HepG2 (cell line): ENCODE data around the gene SF3B6. TPM values are rescaled to one million over a fixed set of nuclear protein-coding genes. Genes with fewer than 3 reads are reported as not detected.
A peak's percentile ranks its signal among the peaks of the same experiment; 100 is the strongest.

ENCODE experiments used
- EHMT2 ChIP-seq: fragments of 200-600 bp; sonication (generic); IDR thresholded peaks from 2 replicates; pipeline ENCODE4 v1.7.0; 2017; ENCODE audit warnings: antibody characterized with exemption, low read depth, low read length, borderline replicate concordance
- GATAD2A ChIP-seq: IDR thresholded peaks from 2 replicates; pipeline ENCODE4 v1.6.1; 2016
- HNF1B ChIP-seq: sonication (generic); formaldehyde crosslinking; IDR thresholded peaks from 2 replicates; pipeline ENCODE4 v1.5.1; 2020; ENCODE audit warnings: mild to moderate bottlenecking, moderate library complexity, missing genetic modification reagents
- IRF1 ChIP-seq: sonication (generic); formaldehyde crosslinking; IDR thresholded peaks from 2 replicates; pipeline ENCODE4 v1.4.0; 2020; ENCODE audit warnings: low read depth, mild to moderate bottlenecking, missing genetic modification reagents
- NR2F6 ChIP-seq, 2 experiments: IDR thresholded peaks; 2 replicates each; pipeline ENCODE4 v1.6.1; 2016; ENCODE audit warnings: antibody characterized with exemption in 1 of 2, mild to moderate bottlenecking in 1 of 2
- SKIL ChIP-seq: sonication (generic); formaldehyde crosslinking; IDR thresholded peaks from 2 replicates; pipeline ENCODE4 v1.8.0; 2022; ENCODE audit warnings: missing genetic modification reagents, mild to moderate bottlenecking, moderate library complexity, borderline replicate concordance
- SP140L ChIP-seq: sonication (generic); formaldehyde crosslinking; IDR thresholded peaks from 2 replicates; pipeline ENCODE4 v1.4.0; 2020; ENCODE audit warnings: missing genetic modification reagents, borderline replicate concordance
- THRA ChIP-seq: sonication (generic); formaldehyde crosslinking; IDR thresholded peaks from 2 replicates; pipeline ENCODE4 v1.4.0; 2020; ENCODE audit warnings: missing genetic modification reagents, borderline replicate concordance
- ZNF18 ChIP-seq: sonication (generic); formaldehyde crosslinking; IDR thresholded peaks from 2 replicates; pipeline ENCODE4 v1.8.0; 2022; ENCODE audit warnings: mild to moderate bottlenecking, missing genetic modification reagents; ENCODE audit not compliant: insufficient replicate concordance
- ZNF468 ChIP-seq: sonication (generic); formaldehyde crosslinking; IDR thresholded peaks from 2 replicates; pipeline ENCODE4 v1.8.0; 2022; ENCODE audit warnings: mild to moderate bottlenecking, moderate library complexity, missing genetic modification reagents
- ZNF496 ChIP-seq: sonication (generic); formaldehyde crosslinking; IDR thresholded peaks from 2 replicates; pipeline ENCODE4 v1.8.1; 2023; ENCODE audit warnings: mild to moderate bottlenecking, moderate library complexity, missing genetic modification reagents; ENCODE audit not compliant: insufficient replicate concordance
- ZNF549 ChIP-seq: sonication (generic); formaldehyde crosslinking; IDR thresholded peaks from 2 replicates; pipeline ENCODE4 v1.5.0; 2020; ENCODE audit warnings: missing genetic modification reagents
- ZNF75D ChIP-seq: sonication (generic); formaldehyde crosslinking; IDR thresholded peaks from 2 replicates; pipeline ENCODE4 v1.8.1; 2023; ENCODE audit warnings: missing genetic modification reagents, mild to moderate bottlenecking, borderline replicate concordance
- ZNF878 ChIP-seq: sonication (generic); formaldehyde crosslinking; IDR thresholded peaks from 2 replicates; pipeline ENCODE4 v1.8.1; 2023; ENCODE audit warnings: mild to moderate bottlenecking, missing genetic modification reagents, moderate library complexity
- polyA plus RNA-seq, 8 experiments: library from polyadenylated mRNA; depleted of rRNA in 3 of 8; stranded (reverse) in 7 of 8; unstranded in 1 of 8; fragments of >200 nt; fragmentation: Illumina TruSeq in 4 of 8; extraction: Trizol in 4 of 8; gene quantifications; 2 replicates each; pipeline versions ENCODE4 v1.2.1 to v1.2.3, GENCODE V29; 2011 to 2016; ENCODE audit warnings: low read depth in 4 of 8, missing spikeins in 1 of 8, mixed read lengths in 1 of 8; ENCODE audit not compliant: insufficient read depth in 1 of 8
- total RNA-seq, 5 experiments: library from RNA; depleted of rRNA; stranded (reverse); fragments of >200 nt; fragmentation: Illumina TruSeq; extraction: Trizol; gene quantifications; 2 replicates each; pipeline ENCODE4 v1.2.3, GENCODE V29; 2016; ENCODE audit warnings: low read depth in 1 of 5

The SF3B6 gene
- total and polyA plus RNA-seq, 2 of the 13 experiments (the other 11 are each of a cell fraction or from before 2014, with no cell fraction given), result 177 to 182 TPM

- TF ChIP-seq THRA, result peak; percentile 14; the same call in 1 of the 2 replicates
- no peak for TF ChIP-seq ZNF549 (CRISPR knock-in tag)
- TF ChIP-seq ZNF75D (CRISPR knock-in tag), result 0 out of 2 replicates have a peak, but pooled peaks have one; percentile 74
- TF ChIP-seq ZNF468, result 0 out of 2 replicates have a peak, but pooled peaks have one; percentile 66
- no peak for TF ChIP-seq SP140L
- TF ChIP-seq ZNF496, result no peak
- TF ChIP-seq HNF1B, result no peak
- no peak for TF ChIP-seq EHMT2
- TF ChIP-seq SKIL (CRISPR knock-in tag), result no peak
- no peak for TF ChIP-seq NR2F6 (IDR thresholded peaks at IDR 0.05)
- peak; percentile 25; the same call in 1 of the 2 replicates for TF ChIP-seq NR2F6 (CRISPR knock-in tag; IDR thresholded peaks at IDR 0.05)
- peak; percentile 31; the same call in 1 of the 2 replicates for TF ChIP-seq IRF1 (CRISPR knock-in tag)
- no peak; the same call in 1 of the 2 replicates for TF ChIP-seq GATAD2A (CRISPR knock-in tag)
- no peak for TF ChIP-seq ZNF878 (CRISPR knock-in tag)
- no peak for TF ChIP-seq ZNF18 (CRISPR knock-in tag)
These were observed 47.2 kb upstream of the SF3B6 start, which contains the start of the genes FAM228B and PFN4 (continued) for GRCh38 chr2:24123195-24123921.
